ENCODE measurements around the gene VWA8.
"Not testable (repeated sequence)": the region's sequence is repeated elsewhere in the genome, so short reads cannot be mapped to it uniquely, and the experiment has no call there.

The VWA8 gene

GRCh38 chr13:41545432-41545707 lies 415.5 kb downstream of the VWA8 start:
- Mint-ChIP-seq H3K4me1 (ENCODE audit: low read depth in 2 of 2) (peaks cover 0 to 4% of the 10 kb centered on the region in 2 donors), H3K4me3 (no peak overlapping the region), H3K9me3 (no peaks in the 10 kb centered on the region), H3K27ac (no peak overlapping the region), H3K36me3 (ENCODE audit: insufficient read depth) (peaks cover 3% of the 10 kb centered on the region), H3K27me3 (peaks cover 11 to 14% of the 10 kb centered on the region in 2 donors)
- ATAC-seq (replicated peaks) (no peak), DNase-seq (no peak)

- no peak overlapping the region for H3K27ac Mint-ChIP-seq
Measured at GRCh38 chr13:41543664-41544300, 417.1 kb downstream of the VWA8 start.

DNA sequence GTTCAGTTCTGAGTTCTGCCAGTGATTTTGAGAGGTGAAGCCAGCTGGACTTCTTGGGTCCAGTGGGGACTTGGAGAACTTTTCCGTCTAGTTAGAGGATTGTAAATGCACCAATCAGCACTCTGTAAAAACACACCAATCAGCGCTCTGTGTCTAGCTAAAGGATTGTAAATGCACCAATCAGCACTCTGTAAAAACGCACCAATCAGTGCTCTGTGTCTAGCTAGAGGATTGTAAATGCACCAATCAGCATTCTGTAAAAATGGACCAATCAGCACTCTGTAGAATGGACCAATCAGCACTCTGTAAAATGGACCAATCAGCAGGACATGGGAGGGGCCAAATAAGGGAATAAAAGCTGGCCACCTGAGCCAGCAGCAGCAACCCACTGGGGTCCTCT lies 418.1 kb downstream of the VWA8 start:
- H3K9me3 Mint-ChIP-seq; ATAC-seq (replicated peaks); H3K27ac Mint-ChIP-seq; H3K4me3 Mint-ChIP-seq; H3K4me1 Mint-ChIP-seq (ENCODE audit: low read depth in 2 of 2); DNase-seq; H3K36me3 Mint-ChIP-seq (ENCODE audit: insufficient read depth): not testable (repeated sequence)
- H3K27me3 Mint-ChIP-seq: peaks cover 7 to 14% of the 10 kb centered on the region in 2 donors

More at GRCh38 chr13:41543664-41544300, 417.1 kb downstream of the VWA8 start:
- H3K4me3 Mint-ChIP-seq: no peak overlapping the region
- no peaks in the 10 kb centered on the region for H3K9me3 Mint-ChIP-seq
- peaks cover 7 to 14% of the 10 kb centered on the region in 2 donors for H3K27me3 Mint-ChIP-seq
- peaks cover 3% of the 10 kb centered on the region for H3K36me3 Mint-ChIP-seq (ENCODE audit: insufficient read depth)
- DNase-seq: no peak
- H3K4me1 Mint-ChIP-seq (ENCODE audit: low read depth in 2 of 2): peaks cover 0 to 5% of the 10 kb centered on the region in 2 donors
- ATAC-seq (replicated peaks): no peak

DNA sequence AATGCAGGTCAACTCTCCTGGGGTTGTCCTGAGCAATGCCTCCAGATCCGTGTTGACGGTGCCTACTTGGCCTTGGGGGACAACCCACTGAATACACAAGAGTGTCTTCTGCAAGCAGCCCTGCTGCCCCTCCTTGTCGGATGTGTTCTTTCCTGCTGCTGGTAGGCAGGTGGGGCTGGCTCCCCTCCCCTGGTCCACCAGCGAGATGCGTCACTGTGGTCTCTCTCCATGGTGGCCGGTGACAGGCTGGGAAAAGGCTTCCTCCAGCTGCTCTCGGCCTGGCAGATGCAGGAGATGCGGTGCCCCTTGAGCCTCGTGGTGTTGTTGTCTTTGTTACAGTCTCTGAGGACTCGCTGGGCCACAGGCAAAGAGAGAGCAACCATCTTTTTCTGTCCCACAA lies 418.6 kb downstream of the VWA8 start:
- Mint-ChIP-seq H3K36me3 (ENCODE audit: insufficient read depth) (peaks cover 3% of the 10 kb centered on the region), H3K27ac (no peak overlapping the region), H3K4me3 (no peak overlapping the region), H3K9me3 (no peaks in the 10 kb centered on the region), H3K27me3 (peaks cover 7 to 14% of the 10 kb centered on the region in 2 donors), H3K4me1 (ENCODE audit: low read depth in 2 of 2) (peaks cover 0 to 5% of the 10 kb centered on the region in 2 donors)
- ATAC-seq (replicated peaks) (no peak), DNase-seq (no peak)

DNA sequence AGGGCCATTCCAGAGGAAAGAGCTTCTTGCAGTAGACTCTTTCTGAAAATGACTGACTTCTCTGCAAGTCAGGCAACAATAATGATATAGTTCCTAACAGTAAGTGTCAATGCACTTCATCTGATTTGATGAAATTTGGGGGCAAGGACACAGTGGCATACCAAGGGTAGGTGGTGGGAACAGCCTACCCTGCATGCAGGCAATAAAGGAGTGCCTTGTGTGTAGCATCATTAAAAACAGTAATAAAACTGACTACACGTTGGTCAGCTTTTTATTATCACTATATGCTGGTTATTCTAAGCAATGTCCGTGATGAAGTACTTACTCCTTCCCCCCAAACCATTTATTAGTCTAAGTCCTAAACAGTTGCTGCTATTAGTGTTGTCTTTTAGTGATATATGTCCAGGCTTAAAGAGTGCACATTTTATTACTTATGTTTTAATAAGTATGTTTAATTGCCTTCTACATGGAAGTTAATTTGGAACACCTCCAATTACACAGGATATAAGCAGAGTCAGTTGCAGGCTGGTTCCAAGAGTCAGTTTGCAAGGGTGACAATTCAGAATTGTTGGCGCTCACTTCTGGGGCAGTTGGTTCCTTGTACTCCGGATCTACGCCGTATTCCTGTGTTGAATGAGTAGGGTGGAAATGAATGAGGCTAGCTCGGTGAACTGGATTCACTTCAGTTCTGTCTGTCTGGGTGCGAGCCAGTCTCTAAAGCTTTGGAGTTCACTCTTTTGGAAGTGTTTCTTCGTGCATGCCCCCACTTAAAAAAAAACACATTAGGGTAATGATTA lies 419.6 kb downstream of the VWA8 start:
- no peak for ATAC-seq (replicated peaks)
- DNase-seq: no peak
- no peaks in the 10 kb centered on the region for H3K9me3 Mint-ChIP-seq
- peaks cover 0 to 5% of the 10 kb centered on the region in 2 donors for H3K4me1 Mint-ChIP-seq (ENCODE audit: low read depth in 2 of 2)
- peaks cover under 1% of the 10 kb centered on the region for H3K36me3 Mint-ChIP-seq (ENCODE audit: insufficient read depth)
- H3K4me3 Mint-ChIP-seq: no peak overlapping the region
- H3K27me3 Mint-ChIP-seq: peaks cover 7 to 14% of the 10 kb centered on the region in 2 donors
- no peak overlapping the region for H3K27ac Mint-ChIP-seq

DNA sequence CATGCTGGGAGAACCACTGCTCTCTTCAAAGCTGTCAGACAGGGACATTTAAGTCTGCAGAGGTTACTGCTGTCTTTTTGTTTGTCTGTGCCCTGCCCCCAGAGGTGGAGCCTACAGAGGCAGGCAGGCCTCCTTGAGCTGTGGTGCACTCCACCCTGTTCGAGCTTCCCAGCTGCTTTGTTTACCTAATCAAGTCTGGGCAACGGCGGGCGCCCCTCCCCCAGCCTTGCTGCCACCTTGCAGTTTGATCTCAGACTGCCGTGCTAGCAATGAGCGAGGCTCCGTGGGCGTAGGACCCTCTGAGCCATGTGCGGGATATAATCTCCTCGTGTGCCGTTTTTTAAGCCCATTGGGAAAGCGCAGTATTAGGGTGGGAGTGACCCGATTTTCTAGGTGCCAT lies 420.7 kb downstream of the VWA8 start:
- not testable (repeated sequence) for DNase-seq; ATAC-seq (replicated peaks); H3K9me3 Mint-ChIP-seq; H3K27ac Mint-ChIP-seq; H3K27me3 Mint-ChIP-seq; H3K36me3 Mint-ChIP-seq (ENCODE audit: insufficient read depth); H3K4me1 Mint-ChIP-seq (ENCODE audit: low read depth in 2 of 2)
- peak overlapping the region in 1 of 2 donors; percentile 23 for H3K4me3 Mint-ChIP-seq

DNA sequence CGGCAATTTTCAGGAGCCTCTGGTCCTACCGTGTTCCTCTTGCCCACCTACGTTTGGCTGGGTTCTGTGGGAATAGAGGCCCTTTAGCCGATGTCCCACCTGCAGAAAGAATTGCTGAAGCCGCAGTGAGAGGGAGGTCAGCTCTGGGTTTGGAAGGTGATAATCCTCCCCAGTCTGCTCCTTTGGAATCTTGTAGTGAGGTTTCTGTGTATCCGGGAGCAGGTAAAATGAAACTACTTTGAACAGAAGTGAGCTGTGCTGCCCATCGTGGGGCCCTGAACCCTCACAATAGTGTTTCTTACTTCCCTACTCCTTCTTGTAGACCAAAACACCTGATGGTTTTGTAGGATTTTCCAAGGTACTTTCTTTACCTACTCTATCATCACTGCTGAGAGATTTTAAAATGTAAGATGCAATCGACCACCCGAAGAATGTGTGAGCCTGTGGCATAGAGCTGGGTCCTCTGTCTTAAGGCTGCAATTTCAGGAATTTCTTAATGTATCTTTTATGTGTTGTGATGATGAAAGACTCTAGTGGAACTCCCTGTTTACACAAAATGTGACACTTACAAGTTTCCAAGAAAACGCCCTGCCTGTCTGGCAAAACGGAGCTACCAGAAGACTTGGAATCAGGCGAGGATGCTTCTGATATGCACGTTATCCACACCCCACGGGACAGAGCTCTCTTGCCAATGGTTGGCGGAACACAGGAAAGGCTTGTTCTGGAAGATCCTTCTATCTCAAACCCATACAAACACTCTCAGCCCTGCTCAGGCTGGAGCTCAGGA lies 427.4 kb downstream of the VWA8 start:
- ATAC-seq (replicated peaks) (no peak), DNase-seq (no peak)
- no peaks in the 10 kb centered on the region for H3K9me3 Mint-ChIP-seq
- H3K4me3 Mint-ChIP-seq: no peak overlapping the region
- no peak overlapping the region for H3K27ac Mint-ChIP-seq
- H3K4me1 Mint-ChIP-seq (ENCODE audit: low read depth in 2 of 2): no peaks in the 10 kb centered on the region
- H3K27me3 Mint-ChIP-seq: peaks cover 0 to 3% of the 10 kb centered on the region in 2 donors
- no peaks in the 10 kb centered on the region for H3K36me3 Mint-ChIP-seq (ENCODE audit: insufficient read depth)

GRCh38 chr13:41528021-41528420 lies 432.9 kb downstream of the VWA8 start:
- H3K36me3 Mint-ChIP-seq (ENCODE audit: insufficient read depth): no peaks in the 10 kb centered on the region
- DNase-seq: no peak
- H3K4me3 Mint-ChIP-seq: no peak overlapping the region
- no peaks in the 10 kb centered on the region for H3K9me3 Mint-ChIP-seq
- H3K4me1 Mint-ChIP-seq (ENCODE audit: low read depth in 2 of 2): no peaks in the 10 kb centered on the region
- no peak for ATAC-seq (replicated peaks)
- peaks cover 0 to 13% of the 10 kb centered on the region in 2 donors for H3K27me3 Mint-ChIP-seq
- no peak overlapping the region for H3K27ac Mint-ChIP-seq

DNA sequence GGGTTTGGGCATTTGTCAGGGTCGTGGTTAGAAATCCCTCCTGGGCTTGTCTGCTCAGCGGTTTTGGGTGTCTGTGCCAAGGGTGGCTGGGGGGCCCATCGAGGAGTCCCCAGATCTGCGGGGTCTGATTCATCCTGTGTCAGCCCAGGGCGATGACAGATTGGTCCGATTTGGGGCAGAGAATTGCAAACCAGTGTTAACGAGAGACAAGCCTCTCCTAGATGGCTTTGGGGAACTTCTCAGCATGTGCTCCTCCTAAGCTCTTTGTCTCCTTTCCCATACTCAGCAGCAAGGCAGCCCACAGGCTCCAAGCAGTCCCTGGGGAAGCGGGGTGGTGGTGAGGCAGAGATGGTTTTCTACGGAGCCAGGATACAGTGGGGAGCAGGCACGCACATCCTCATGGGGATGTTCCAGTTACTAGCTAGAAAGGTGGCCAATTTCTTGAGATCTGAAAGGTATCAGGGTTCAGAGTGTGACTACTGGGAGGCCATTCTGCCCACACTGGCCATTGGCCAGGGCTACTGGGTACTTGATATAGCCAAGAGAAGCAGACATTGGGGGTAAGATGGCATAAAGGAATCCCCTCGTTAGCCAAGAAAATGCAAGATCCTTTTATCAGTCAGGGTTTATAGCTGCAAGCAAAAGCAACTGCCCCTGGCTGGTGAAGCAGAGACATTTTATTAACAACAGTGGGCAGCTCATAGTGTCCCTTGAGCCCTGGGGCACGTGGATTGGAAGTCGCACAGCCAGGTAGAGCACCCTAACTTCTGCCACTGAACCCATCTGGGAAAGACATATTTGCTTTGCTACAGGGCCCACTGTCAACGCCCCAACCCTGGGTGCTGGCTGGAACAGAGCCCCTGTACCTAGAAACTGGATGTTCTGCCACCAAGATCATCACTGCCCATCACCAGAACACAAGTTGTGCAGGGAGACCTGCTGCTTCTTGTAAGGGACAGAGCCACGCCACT lies 440.0 kb downstream of the VWA8 start:
- no peaks in the 10 kb centered on the region for H3K27me3 Mint-ChIP-seq
- ATAC-seq (replicated peaks) (no peak), DNase-seq (no peak)
- no peaks in the 10 kb centered on the region for H3K9me3 Mint-ChIP-seq
- no peak overlapping the region for H3K4me3 Mint-ChIP-seq
- no peaks in the 10 kb centered on the region for H3K36me3 Mint-ChIP-seq (ENCODE audit: insufficient read depth)
- no peak overlapping the region for H3K27ac Mint-ChIP-seq
- no peaks in the 10 kb centered on the region for H3K4me1 Mint-ChIP-seq (ENCODE audit: low read depth in 2 of 2)

DNA sequence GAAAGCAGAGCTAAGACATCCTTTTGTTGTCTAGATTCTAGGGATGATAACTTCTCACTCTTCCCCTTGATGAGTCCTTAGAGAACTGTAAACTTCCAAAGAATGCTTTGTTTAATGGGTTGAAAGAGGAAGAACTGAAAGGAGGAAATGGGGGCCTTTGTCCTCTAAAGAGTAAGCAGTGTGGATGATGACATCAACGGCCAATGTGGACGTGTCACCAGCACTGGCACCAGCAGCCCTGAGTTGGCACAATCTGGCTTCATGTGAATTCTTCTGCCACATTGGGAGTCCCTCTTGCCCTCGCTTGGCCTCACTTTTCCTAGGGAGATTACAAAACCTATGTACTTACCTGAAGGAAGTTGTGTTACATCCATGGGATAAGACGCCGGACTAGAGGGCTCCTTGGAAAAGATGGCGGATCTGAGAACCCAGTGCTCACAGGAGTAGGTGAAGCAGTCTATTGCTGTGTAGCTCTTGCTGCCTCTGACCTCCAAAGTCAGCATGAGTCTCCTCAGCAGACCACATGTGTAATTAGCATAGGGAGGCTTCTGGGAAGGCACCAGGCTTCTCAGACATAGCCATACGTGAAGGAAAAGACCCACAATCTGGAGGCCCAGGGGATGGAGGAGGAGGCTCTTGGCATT lies 440.8 kb downstream of the VWA8 start:
- Mint-ChIP-seq H3K4me3 (no peak overlapping the region), H3K9me3 (no peaks in the 10 kb centered on the region), H3K27ac (no peak overlapping the region), H3K36me3 (ENCODE audit: insufficient read depth) (no peaks in the 10 kb centered on the region), H3K4me1 (ENCODE audit: low read depth in 2 of 2) (no peaks in the 10 kb centered on the region), H3K27me3 (no peaks in the 10 kb centered on the region)
- ATAC-seq (replicated peaks): no peak
- no peak for DNase-seq
